ENCODE measurements around the gene CTDP1.

DNA sequence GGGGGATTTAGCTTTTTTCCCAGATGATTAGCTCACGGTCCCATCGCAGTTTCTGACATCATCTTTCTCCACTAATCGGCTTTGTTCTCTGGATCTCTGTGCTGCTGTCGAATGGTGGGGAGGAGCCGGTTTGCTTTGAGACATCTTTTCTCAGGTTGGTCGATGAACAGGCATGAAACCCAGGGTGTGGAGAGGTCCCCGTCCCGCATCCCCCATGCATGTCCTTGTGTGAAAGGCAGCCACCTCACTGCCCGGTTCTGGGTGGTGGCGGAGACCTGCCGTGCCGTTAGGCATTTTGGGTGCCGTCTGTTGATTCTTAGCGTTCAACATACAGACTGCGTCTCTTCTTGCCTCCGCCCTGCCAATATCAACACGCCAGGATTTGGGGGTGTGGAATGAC, 57.8 kb downstream of the CTDP1 start:
- TF ChIP-seq, protein P1, sequence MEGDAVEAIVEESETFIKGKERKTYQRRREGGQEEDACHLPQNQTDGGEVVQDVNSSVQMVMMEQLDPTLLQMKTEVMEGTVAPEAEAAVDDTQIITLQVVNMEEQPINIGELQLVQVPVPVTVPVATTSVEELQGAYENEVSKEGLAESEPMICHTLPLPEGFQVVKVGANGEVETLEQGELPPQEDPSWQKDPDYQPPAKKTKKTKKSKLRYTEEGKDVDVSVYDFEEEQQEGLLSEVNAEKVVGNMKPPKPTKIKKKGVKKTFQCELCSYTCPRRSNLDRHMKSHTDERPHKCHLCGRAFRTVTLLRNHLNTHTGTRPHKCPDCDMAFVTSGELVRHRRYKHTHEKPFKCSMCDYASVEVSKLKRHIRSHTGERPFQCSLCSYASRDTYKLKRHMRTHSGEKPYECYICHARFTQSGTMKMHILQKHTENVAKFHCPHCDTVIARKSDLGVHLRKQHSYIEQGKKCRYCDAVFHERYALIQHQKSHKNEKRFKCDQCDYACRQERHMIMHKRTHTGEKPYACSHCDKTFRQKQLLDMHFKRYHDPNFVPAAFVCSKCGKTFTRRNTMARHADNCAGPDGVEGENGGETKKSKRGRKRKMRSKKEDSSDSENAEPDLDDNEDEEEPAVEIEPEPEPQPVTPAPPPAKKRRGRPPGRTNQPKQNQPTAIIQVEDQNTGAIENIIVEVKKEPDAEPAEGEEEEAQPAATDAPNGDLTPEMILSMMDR (IDR thresholded peaks at IDR 0.05) = no peak
- no peak for TF ChIP-seq POLR2A (IDR thresholded peaks at IDR 0.05)
- TF ChIP-seq POLR2AphosphoS5 (IDR thresholded peaks at IDR 0.05) = no peak

Data from suprapubic skin (tissue), 4 donors.